ENCODE measurements around the gene PGM3. TPM values are rescaled to one million over a fixed set of nuclear protein-coding genes. Genes with fewer than 3 reads are reported as not detected.
A peak's percentile ranks its signal among the peaks of the same experiment; 100 is the strongest.

The PGM3 gene
- polyA plus RNA-seq, 3 donors, result 4.0 to 4.8 (median 4.6) TPM

DNA sequence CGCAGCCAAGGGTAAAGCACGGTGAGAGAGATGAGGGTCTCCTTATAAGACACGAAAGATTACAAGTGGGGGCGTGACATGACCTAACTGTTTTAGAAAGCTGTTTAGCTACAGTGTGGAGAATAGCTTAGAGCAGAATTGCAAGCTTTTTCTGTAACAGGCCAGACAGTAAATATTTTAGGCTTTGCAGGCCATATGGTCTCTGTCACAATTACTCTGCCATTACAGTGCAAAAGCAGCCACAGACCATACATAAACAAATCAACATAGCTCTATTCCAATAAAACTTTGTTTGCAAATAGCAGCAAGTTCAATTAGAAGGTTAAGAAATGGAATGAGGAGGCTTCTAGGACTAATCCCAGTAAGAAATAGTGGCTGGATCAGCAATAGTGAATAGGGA is 16.8 kb downstream of the PGM3 start:
- H3K4me2 ChIP-seq (replicated peaks; ENCODE audit: extremely low read depth, low read length, poor library complexity, severe bottlenecking), result no peak overlapping the region
- Mint-ChIP-seq H3K4me1 (no peaks in the 10 kb centered on the region), H3K27me3 (ENCODE audit: low read depth in 3 of 3) (no peaks in the 10 kb centered on the region), H3K27ac (peak overlapping the region in 1 of 7 donors; percentile 46), H3K36me3 (peaks cover 60 to 84% of the 10 kb centered on the region in 2 donors), H3K9me3 (no peaks in the 10 kb centered on the region), H3K4me3 (no peak overlapping the region)
- H4K20me1 ChIP-seq (ENCODE audit: insufficient read depth, low read length), result no peaks in the 10 kb centered on the region
- no peaks in the 10 kb centered on the region for H3K27me3 ChIP-seq (ENCODE audit: control insufficient read depth in 2 of 2, insufficient read depth in 2 of 2, low read length in 2 of 2)
- H3K36me3 ChIP-seq (replicated peaks in 1 of 2; ENCODE audit: control insufficient read depth in 1 of 2, insufficient read depth in 2 of 2, low read length in 2 of 2), result peaks cover 59 to 93% of the 10 kb centered on the region in 2 donors
- H2AFZ ChIP-seq (ENCODE audit: insufficient read depth, low read depth, low read length, poor library complexity, severe bottlenecking), result no peak overlapping the region
- no peak overlapping the region for H3K4me3 ChIP-seq (replicated peaks in 1 of 3; ENCODE audit: low read depth in 2 of 3, low read length in 3 of 3)
- 100% methylated on average over 3 of the region's 4 CpGs for WGBS (ENCODE audit: insufficient coverage)
- no peak for DNase-seq
- no peak overlapping the region for H3K9ac ChIP-seq (ENCODE audit: insufficient read depth, low read length, poor library complexity, severe bottlenecking)
- no peaks in the 10 kb centered on the region for H3K9me3 ChIP-seq (replicated peaks in 1 of 2; ENCODE audit: control insufficient read depth in 1 of 2, insufficient read depth in 1 of 2, low read length in 2 of 2)
- no peaks in the 10 kb centered on the region for H3K79me2 ChIP-seq (ENCODE audit: insufficient read depth, low read length)
- no peak overlapping the region for H3K27ac ChIP-seq (ENCODE audit: low read depth in 1 of 2, low read length in 2 of 2)
- H3K4me1 ChIP-seq (ENCODE audit: control insufficient read depth in 1 of 2, insufficient read depth in 2 of 2, low read length in 2 of 2), result no peaks in the 10 kb centered on the region
- intact Hi-C loops (cut with micrococcal nuclease), result no loop called here
- TF ChIP-seq CTCF (IDR thresholded peaks at IDR 0.05), result no peak

DNA sequence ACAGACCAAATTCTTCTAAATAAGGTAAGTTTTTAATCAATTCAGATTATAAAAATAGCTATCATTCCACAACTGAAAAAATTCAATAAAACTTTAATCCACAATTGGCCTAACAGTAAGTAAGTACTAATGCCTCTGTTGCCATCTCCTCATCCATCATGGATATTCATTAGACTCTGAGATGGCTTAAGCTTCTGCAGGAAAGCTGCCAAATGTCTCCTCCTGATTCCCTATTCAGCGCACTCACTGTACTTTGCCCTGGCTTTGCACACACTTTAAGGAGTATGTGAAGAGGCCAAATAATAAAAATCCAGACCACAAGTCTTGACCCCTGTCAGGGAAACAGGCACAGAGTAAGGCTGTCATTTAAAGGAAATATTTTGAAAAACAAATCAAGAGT is 23.6 kb downstream of the PGM3 start:
- DNase-seq, result no peak
- H3K36me3 Mint-ChIP-seq, result peaks cover 84 to 92% of the 10 kb centered on the region in 2 donors
- no peaks in the 10 kb centered on the region for H3K79me2 ChIP-seq (ENCODE audit: insufficient read depth, low read length)

More for the DNA sequence above, 23.6 kb downstream of the PGM3 start:
- Histone ChIP-seq H3K4me3 (replicated peaks in 1 of 3; ENCODE audit: low read depth in 2 of 3, low read length in 3 of 3) (no peak overlapping the region), H3K27ac (ENCODE audit: low read depth in 1 of 2, low read length in 2 of 2) (no peak overlapping the region), H3K9me3 (replicated peaks in 1 of 2; ENCODE audit: control insufficient read depth in 1 of 2, insufficient read depth in 1 of 2, low read length in 2 of 2) (no peaks in the 10 kb centered on the region), H3K4me1 (ENCODE audit: control insufficient read depth in 1 of 2, insufficient read depth in 2 of 2, low read length in 2 of 2) (no peaks in the 10 kb centered on the region), H3K4me2 (replicated peaks; ENCODE audit: extremely low read depth, low read length, poor library complexity, severe bottlenecking) (no peak overlapping the region), H2AFZ (ENCODE audit: insufficient read depth, low read depth, low read length, poor library complexity, severe bottlenecking) (no peak overlapping the region), H3K9ac (ENCODE audit: insufficient read depth, low read length, poor library complexity, severe bottlenecking) (no peak overlapping the region), H3K36me3 (replicated peaks in 1 of 2; ENCODE audit: control insufficient read depth in 1 of 2, insufficient read depth in 2 of 2, low read length in 2 of 2) (peaks cover 82 to 99% of the 10 kb centered on the region in 2 donors), H3K27me3 (ENCODE audit: control insufficient read depth in 2 of 2, insufficient read depth in 2 of 2, low read length in 2 of 2) (no peaks in the 10 kb centered on the region), H4K20me1 (ENCODE audit: insufficient read depth, low read length) (no peaks in the 10 kb centered on the region)
- no peaks in the 10 kb centered on the region for H3K9me3 Mint-ChIP-seq
- no peak overlapping the region for H3K27ac Mint-ChIP-seq
- intact Hi-C loops (cut with micrococcal nuclease), result no loop called here
- H3K4me3 Mint-ChIP-seq, result no peak overlapping the region
- TF ChIP-seq CTCF (IDR thresholded peaks at IDR 0.05), result no peak
- H3K27me3 Mint-ChIP-seq (ENCODE audit: low read depth in 3 of 3), result no peaks in the 10 kb centered on the region
- no CpG with 5 or more reads among the region's 1 CpG for WGBS (ENCODE audit: insufficient coverage)
- no peaks in the 10 kb centered on the region for H3K4me1 Mint-ChIP-seq

All from CD14-positive monocyte (primary cell).